NB4 (cell line): ENCODE measurements around the gene PER2.
A peak's percentile ranks its signal among the peaks of the same experiment; 100 is the strongest.

ENCODE experiments used
- POLR2A ChIP-seq: IDR thresholded peaks from 2 replicates; pipeline ENCODE4 v1.6.1; 2011; ENCODE audit warnings: mild to moderate bottlenecking; ENCODE audit not compliant: insufficient read length; ENCODE audit errors: extremely low read depth
- TF ChIP-seq, protein P1 (sequence below): IDR thresholded peaks from one replicate; pipeline ENCODE4 v1.5.1; 2012; ENCODE audit warnings: low read depth, low read length
- TF ChIP-seq, protein P2 (sequence below): IDR thresholded peaks from 2 replicates; pipeline ENCODE4 v1.6.1; 2011; ENCODE audit warnings: low read depth, low read length

DNA sequence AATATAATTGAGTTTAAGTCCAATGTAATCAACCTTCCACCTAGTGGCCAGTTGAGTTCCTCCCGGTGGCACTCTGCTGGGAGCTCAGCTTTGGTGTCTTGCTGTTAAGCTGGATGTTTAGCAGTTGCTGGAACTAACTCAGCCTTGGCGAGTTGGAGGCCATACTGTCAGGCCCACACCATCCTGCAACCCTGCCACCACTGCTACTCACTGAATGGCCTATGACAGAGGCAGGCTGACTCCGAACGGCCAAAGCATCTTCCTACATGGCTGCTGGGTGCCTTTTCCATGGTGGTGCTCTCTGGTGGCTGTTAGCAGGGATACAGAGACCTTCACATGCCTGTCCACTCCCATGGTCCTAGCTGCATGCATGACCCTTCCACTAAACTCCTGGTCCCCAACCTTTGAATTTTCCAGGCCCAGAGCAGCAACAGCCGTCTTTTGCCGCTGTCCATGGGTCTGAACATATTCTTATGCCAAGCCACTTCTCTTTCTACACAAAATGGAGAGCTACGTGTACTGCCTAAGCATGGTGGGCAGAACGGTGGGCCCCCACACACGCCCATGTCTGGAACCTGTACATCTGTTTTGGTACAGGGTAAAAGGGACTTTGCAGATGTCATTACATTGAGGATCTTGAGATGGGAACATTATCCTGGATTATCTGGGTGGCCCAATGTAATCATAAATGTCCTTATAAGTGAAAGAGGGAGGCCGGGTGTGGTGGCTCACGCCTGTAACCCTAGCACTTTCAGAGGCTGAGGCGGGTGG is 16.9 kb upstream of the PER2 start:
- TF ChIP-seq POLR2A = no peak
- TF ChIP-seq, protein P1, sequence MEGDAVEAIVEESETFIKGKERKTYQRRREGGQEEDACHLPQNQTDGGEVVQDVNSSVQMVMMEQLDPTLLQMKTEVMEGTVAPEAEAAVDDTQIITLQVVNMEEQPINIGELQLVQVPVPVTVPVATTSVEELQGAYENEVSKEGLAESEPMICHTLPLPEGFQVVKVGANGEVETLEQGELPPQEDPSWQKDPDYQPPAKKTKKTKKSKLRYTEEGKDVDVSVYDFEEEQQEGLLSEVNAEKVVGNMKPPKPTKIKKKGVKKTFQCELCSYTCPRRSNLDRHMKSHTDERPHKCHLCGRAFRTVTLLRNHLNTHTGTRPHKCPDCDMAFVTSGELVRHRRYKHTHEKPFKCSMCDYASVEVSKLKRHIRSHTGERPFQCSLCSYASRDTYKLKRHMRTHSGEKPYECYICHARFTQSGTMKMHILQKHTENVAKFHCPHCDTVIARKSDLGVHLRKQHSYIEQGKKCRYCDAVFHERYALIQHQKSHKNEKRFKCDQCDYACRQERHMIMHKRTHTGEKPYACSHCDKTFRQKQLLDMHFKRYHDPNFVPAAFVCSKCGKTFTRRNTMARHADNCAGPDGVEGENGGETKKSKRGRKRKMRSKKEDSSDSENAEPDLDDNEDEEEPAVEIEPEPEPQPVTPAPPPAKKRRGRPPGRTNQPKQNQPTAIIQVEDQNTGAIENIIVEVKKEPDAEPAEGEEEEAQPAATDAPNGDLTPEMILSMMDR = peak; percentile 3
- TF ChIP-seq, protein P2, sequence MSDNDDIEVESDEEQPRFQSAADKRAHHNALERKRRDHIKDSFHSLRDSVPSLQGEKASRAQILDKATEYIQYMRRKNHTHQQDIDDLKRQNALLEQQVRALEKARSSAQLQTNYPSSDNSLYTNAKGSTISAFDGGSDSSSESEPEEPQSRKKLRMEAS = no peak
